ENCODE measurements around the gene MYBPC2.

Gene MYBPC2

GRCh38 chr19:50506700-50507099, 74.0 kb downstream of the MYBPC2 start:
- no peak overlapping the region for H3K4me3 ChIP-seq (ENCODE audit: low read depth, low read length)
- no peak for TF ChIP-seq CTCF (IDR thresholded peaks at IDR 0.05; ENCODE audit: low read depth, low read length)
- in situ Hi-C loops (cut with HindIII; ENCODE audit: low sequenced_read_pairs), result no loop called here
- no peak for DNase-seq (ENCODE audit: low read depth, low spot score)

- DNase-seq (ENCODE audit: low read depth, low spot score), result no peak
- TF ChIP-seq CTCF (IDR thresholded peaks at IDR 0.05; ENCODE audit: low read depth, low read length), result no peak
- H3K4me3 ChIP-seq (ENCODE audit: low read depth, low read length), result no peak overlapping the region
- in situ Hi-C loops (cut with HindIII; ENCODE audit: low sequenced_read_pairs), result no loop called here
Measured at GRCh38 chr19:50507376-50507775, 74.7 kb downstream of the MYBPC2 start.

- TF ChIP-seq CTCF (IDR thresholded peaks at IDR 0.05; ENCODE audit: low read depth, low read length), result no peak
- DNase-seq (ENCODE audit: low read depth, low spot score), result no peak
- in situ Hi-C loops (cut with HindIII; ENCODE audit: low sequenced_read_pairs), result no loop called here
- H3K4me3 ChIP-seq (ENCODE audit: low read depth, low read length), result no peak overlapping the region
Measured at GRCh38 chr19:50508843-50509190, 76.1 kb downstream of the MYBPC2 start.

- no peak for TF ChIP-seq CTCF (IDR thresholded peaks at IDR 0.05; ENCODE audit: low read depth, low read length)
- H3K4me3 ChIP-seq (ENCODE audit: low read depth, low read length), result no peak overlapping the region
- in situ Hi-C loops (cut with HindIII; ENCODE audit: low sequenced_read_pairs), result no loop called here
- no peak for DNase-seq (ENCODE audit: low read depth, low spot score)
Measured at GRCh38 chr19:50509366-50509765, 76.7 kb downstream of the MYBPC2 start.

- peak overlapping the region; percentile 90 for H3K4me3 ChIP-seq (ENCODE audit: low read depth, low read length)
- in situ Hi-C loops (cut with HindIII; ENCODE audit: low sequenced_read_pairs), result no loop called here
- TF ChIP-seq CTCF (IDR thresholded peaks at IDR 0.05; ENCODE audit: low read depth, low read length), result no peak
- DNase-seq (ENCODE audit: low read depth, low spot score), result peak; percentile 13
Measured at GRCh38 chr19:50510121-50510670, 77.5 kb downstream of the MYBPC2 start.

GRCh38 chr19:50510700-50511068, 78.0 kb downstream of the MYBPC2 start:
- H3K4me3 ChIP-seq (ENCODE audit: low read depth, low read length), result peak overlapping the region; percentile 90
- no peak for TF ChIP-seq CTCF (IDR thresholded peaks at IDR 0.05; ENCODE audit: low read depth, low read length)
- no peak for DNase-seq (ENCODE audit: low read depth, low spot score)
- in situ Hi-C loops (cut with HindIII; ENCODE audit: low sequenced_read_pairs), result no loop called here
